ENCODE results near the gene MLLT10. TPM values are rescaled to one million over a fixed set of nuclear protein-coding genes. Genes with fewer than 3 reads are reported as not detected.

Gene MLLT10
- total and polyA plus RNA-seq, 9 donors: 23.6 to 55.1 (median 36.8) TPM

DNA sequence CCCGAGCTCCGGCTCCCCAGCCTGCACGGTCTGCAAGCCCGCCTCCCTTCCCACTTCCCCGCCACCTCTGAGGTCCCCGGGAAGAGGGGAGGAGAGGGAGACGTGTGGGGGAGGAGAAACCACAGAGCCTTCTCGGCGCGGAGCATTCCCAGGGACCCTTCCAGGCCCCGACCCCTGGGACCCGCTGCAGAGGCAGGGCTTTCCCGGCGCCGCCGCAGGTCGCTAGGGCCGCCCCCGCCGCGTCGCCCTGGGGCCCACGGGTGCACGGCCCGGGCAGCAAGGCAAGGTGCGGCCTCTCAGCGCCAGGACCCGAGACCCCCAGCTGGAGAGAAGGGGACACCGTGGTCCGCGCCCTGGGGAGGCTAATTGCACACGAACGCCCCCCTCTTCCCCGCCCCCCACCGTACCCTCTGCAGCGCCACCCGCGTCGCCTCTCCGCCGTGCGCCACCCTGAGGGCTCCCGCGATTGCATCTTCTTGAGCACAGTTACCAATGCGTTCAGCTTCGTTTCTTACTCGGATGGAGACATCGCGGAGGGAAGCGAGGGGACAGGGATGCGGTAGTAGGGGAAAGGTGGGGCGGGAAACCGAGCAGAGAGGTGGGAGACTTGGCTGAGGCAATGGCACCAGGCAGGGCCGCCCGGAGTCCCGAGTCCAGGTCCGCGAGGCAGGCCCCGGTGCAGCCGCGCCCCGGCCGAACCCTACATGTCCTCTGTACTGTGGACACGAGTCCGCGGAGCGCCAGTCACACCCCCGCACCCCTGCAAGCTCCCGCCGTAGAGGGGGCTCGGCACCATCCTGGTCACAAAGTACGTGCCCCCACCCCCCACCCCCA lies 37.5 kb upstream of the MLLT10 start:
- no peaks in the 10 kb centered on the region for H3K4me1 ChIP-seq (ENCODE audit: insufficient read depth)
- intact Hi-C loops (cut with DNase I): loop anchor here (5.0 to 10.0 kb wide), 8 partner anchors 36 to 1492 kb away; partner anchors contain the start of gene MLLT10 (in 1 of the 4)
- no peaks in the 10 kb centered on the region for H3K36me3 ChIP-seq
- H3K27me3 ChIP-seq: no peaks in the 10 kb centered on the region
- peak overlapping the region in 1 of 2 donors; percentile 70 for H3K27ac ChIP-seq
- TF ChIP-seq POLR2A (IDR thresholded peaks at IDR 0.05) (no peak), EP300 (IDR thresholded peaks at IDR 0.05) (no peak)
- TF ChIP-seq, protein P1, sequence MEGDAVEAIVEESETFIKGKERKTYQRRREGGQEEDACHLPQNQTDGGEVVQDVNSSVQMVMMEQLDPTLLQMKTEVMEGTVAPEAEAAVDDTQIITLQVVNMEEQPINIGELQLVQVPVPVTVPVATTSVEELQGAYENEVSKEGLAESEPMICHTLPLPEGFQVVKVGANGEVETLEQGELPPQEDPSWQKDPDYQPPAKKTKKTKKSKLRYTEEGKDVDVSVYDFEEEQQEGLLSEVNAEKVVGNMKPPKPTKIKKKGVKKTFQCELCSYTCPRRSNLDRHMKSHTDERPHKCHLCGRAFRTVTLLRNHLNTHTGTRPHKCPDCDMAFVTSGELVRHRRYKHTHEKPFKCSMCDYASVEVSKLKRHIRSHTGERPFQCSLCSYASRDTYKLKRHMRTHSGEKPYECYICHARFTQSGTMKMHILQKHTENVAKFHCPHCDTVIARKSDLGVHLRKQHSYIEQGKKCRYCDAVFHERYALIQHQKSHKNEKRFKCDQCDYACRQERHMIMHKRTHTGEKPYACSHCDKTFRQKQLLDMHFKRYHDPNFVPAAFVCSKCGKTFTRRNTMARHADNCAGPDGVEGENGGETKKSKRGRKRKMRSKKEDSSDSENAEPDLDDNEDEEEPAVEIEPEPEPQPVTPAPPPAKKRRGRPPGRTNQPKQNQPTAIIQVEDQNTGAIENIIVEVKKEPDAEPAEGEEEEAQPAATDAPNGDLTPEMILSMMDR (IDR thresholded peaks at IDR 0.05): no peak
- H3K4me3 ChIP-seq: peak overlapping the region; percentile 66
- DNase-seq: peak; percentile 51 to 71 (median 67)
- WGBS, 3 donors: 0 to 1% (median 1%) methylated on average over 48 to 72 of the region's 72 CpGs
- no peaks in the 10 kb centered on the region for H3K9me3 ChIP-seq

DNA sequence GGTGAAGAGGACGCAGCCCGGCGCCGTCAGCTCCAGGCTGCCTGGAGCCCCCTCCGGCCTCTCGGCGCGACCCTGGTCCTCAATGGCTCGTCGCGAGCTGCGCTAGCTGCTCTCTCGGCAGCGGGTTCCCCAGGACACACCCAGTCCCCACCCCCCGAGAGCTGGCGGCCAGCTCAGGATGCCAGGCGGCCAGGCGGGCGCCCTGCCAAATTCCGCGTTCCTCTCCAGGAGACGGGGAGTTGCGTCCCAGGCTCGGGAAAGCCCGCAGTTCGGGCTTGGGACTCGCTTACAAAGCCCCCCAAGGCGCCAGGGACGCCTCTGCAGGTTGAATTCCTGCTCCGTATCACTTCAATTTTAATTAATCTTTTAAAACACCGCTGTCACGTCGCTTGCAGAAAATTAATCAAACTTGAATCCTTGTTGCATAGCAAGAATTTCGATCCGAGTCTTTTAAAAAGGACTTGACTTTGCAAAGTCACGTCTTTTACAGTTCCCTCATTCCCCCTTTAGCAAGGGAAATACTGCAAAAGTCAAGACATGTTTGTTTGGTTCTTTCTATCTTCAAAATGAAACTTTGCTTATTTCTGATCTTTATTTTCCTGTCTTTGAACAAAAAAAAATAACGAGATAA lies 36.7 kb upstream of the MLLT10 start:
- peak; percentile 83 to 93 (median 90) for DNase-seq

DNA sequence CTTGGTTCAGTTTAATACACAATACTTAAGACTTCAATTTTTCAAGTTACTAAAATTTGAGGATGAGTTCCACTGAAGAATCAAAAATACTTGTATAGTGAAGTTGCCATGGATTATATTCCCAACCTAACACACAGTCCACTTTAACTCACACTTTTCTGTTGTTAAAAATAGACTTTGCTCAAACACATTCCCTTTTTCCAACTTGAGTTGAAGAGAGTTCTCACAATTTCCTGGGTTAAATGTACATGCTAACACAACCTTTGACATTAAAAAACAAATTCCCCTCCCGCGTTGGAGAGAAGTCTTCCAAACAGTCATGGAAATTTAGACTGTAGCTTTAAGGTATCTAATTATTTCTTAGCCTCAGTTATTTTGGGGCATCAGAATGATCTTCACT lies 35.7 kb upstream of the MLLT10 start:
- H3K27me3 ChIP-seq: no peaks in the 10 kb centered on the region
- intact Hi-C loops (cut with DNase I): loop anchor here (5.0 to 10.0 kb wide), 8 partner anchors 34 to 1494 kb away; partner anchors contain the start of gene MLLT10 (in 1 of the 4)
- TF ChIP-seq, protein P1 (IDR thresholded peaks at IDR 0.05): no peak
- TF ChIP-seq EP300 (IDR thresholded peaks at IDR 0.05) (no peak), POLR2A (IDR thresholded peaks at IDR 0.05) (no peak)
- no peaks in the 10 kb centered on the region for H3K4me1 ChIP-seq (ENCODE audit: insufficient read depth)
- no peak for DNase-seq
- 77 to 86% (median 84%) methylated on average over 2 of the region's 2 CpGs for WGBS, 3 donors
- H3K4me3 ChIP-seq: no peak overlapping the region
- H3K36me3 ChIP-seq: no peaks in the 10 kb centered on the region
- no peaks in the 10 kb centered on the region for H3K9me3 ChIP-seq
- no peak overlapping the region for H3K27ac ChIP-seq

More for the DNA sequence above, 36.7 kb upstream of the MLLT10 start:
- Histone ChIP-seq H3K4me3 (peak overlapping the region; percentile 66), H3K27me3 (no peaks in the 10 kb centered on the region), H3K36me3 (no peaks in the 10 kb centered on the region), H3K9me3 (no peaks in the 10 kb centered on the region), H3K4me1 (ENCODE audit: insufficient read depth) (no peaks in the 10 kb centered on the region), H3K27ac (peak overlapping the region in 1 of 2 donors; percentile 70)
- intact Hi-C loops (cut with DNase I): loop anchor here (5.0 to 10.0 kb wide), 8 partner anchors 35 to 1492 kb away; partner anchors contain the start of gene MLLT10 (in 1 of the 4)
- TF ChIP-seq POLR2A (IDR thresholded peaks at IDR 0.05): no peak
- no peak for TF ChIP-seq EP300 (IDR thresholded peaks at IDR 0.05)
- TF ChIP-seq, protein P1 (IDR thresholded peaks at IDR 0.05): no peak
- 2 to 4% (median 2%) methylated on average over 25 to 37 of the region's 37 CpGs for WGBS, 3 donors

DNA sequence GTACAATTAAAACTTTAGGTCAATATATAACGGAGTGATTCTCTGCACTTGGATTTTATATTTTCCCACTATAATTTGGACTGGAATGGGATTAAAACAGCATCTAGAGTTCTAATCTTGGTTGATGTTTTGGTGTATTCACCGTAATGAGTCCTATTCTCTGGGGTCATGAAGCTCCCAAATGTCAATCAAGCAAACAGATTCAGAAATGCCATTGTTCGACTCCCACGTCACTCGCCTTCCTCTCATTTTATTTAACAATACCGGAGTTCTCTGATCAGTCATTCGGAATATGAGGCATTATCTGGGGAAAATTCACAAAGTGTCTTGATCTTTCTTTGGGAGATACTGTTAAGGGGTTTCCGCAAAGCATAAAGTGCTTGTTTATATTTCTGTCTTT lies 35.0 kb upstream of the MLLT10 start:
- no peak overlapping the region for H3K4me3 ChIP-seq
- H3K27ac ChIP-seq: no peak overlapping the region
- no peaks in the 10 kb centered on the region for H3K9me3 ChIP-seq
- intact Hi-C loops (cut with DNase I): loop anchor here (5.0 to 10.0 kb wide), 8 partner anchors 33 to 1494 kb away; partner anchors contain the start of gene MLLT10 (in 1 of the 4)
- DNase-seq: no peak
- 93 to 97% (median 94%) methylated on average over 8 of the region's 8 CpGs for WGBS, 3 donors
- H3K27me3 ChIP-seq: no peaks in the 10 kb centered on the region
- H3K36me3 ChIP-seq: no peaks in the 10 kb centered on the region
- H3K4me1 ChIP-seq (ENCODE audit: insufficient read depth): no peaks in the 10 kb centered on the region
- TF ChIP-seq, protein P1 (IDR thresholded peaks at IDR 0.05): no peak
- TF ChIP-seq POLR2A (IDR thresholded peaks at IDR 0.05) (no peak), EP300 (IDR thresholded peaks at IDR 0.05) (no peak)

Measured in ovary (tissue), 9 donors.